ENCODE measurements around the gene AREG.

Gene AREG

GRCh38 chr4:74490736-74491135 lies 45.8 kb downstream of the AREG start:
- TF ChIP-seq, protein P1, sequence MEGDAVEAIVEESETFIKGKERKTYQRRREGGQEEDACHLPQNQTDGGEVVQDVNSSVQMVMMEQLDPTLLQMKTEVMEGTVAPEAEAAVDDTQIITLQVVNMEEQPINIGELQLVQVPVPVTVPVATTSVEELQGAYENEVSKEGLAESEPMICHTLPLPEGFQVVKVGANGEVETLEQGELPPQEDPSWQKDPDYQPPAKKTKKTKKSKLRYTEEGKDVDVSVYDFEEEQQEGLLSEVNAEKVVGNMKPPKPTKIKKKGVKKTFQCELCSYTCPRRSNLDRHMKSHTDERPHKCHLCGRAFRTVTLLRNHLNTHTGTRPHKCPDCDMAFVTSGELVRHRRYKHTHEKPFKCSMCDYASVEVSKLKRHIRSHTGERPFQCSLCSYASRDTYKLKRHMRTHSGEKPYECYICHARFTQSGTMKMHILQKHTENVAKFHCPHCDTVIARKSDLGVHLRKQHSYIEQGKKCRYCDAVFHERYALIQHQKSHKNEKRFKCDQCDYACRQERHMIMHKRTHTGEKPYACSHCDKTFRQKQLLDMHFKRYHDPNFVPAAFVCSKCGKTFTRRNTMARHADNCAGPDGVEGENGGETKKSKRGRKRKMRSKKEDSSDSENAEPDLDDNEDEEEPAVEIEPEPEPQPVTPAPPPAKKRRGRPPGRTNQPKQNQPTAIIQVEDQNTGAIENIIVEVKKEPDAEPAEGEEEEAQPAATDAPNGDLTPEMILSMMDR (IDR thresholded peaks at IDR 0.05; ENCODE audit: low read depth, low read length): no peak
- TF ChIP-seq MAX (IDR thresholded peaks at IDR 0.05; ENCODE audit: low read depth, low read length) (no peak), POLR2A (IDR thresholded peaks at IDR 0.05; ENCODE audit: extremely low read depth, insufficient read length) (no peak), MYC (IDR thresholded peaks at IDR 0.05; ENCODE audit: low read depth, low read length) (no peak)
- no peak for DNase-seq (ENCODE audit: low read depth)
- H3K4me3 ChIP-seq (ENCODE audit: low read depth, low read length): no peak overlapping the region

GRCh38 chr4:74499986-74500781 lies 55.2 kb downstream of the AREG start:
- peak; percentile 25 for DNase-seq (ENCODE audit: low read depth)
- H3K4me3 ChIP-seq (ENCODE audit: low read depth, low read length): no peak overlapping the region
- no peak for TF ChIP-seq POLR2A (IDR thresholded peaks at IDR 0.05; ENCODE audit: extremely low read depth, insufficient read length)

GRCh38 chr4:74501579-74501978 lies 56.6 kb downstream of the AREG start:
- no peak for TF ChIP-seq MAX (IDR thresholded peaks at IDR 0.05; ENCODE audit: low read depth, low read length)
- no peak for TF ChIP-seq MYC (IDR thresholded peaks at IDR 0.05; ENCODE audit: low read depth, low read length)

GRCh38 chr4:74503580-74503979 lies 58.6 kb downstream of the AREG start:
- no peak overlapping the region for H3K4me3 ChIP-seq (ENCODE audit: low read depth, low read length)
- DNase-seq (ENCODE audit: low read depth): peak; percentile 2
- TF ChIP-seq POLR2A (IDR thresholded peaks at IDR 0.05; ENCODE audit: extremely low read depth, insufficient read length) (no peak), MAX (IDR thresholded peaks at IDR 0.05; ENCODE audit: low read depth, low read length) (no peak), MYC (IDR thresholded peaks at IDR 0.05; ENCODE audit: low read depth, low read length) (no peak)
- TF ChIP-seq, protein P1 (IDR thresholded peaks at IDR 0.05; ENCODE audit: low read depth, low read length): no peak

More at GRCh38 chr4:74501579-74501978, 56.6 kb downstream of the AREG start:
- DNase-seq (ENCODE audit: low read depth): no peak
- no peak overlapping the region for H3K4me3 ChIP-seq (ENCODE audit: low read depth, low read length)

DNA sequence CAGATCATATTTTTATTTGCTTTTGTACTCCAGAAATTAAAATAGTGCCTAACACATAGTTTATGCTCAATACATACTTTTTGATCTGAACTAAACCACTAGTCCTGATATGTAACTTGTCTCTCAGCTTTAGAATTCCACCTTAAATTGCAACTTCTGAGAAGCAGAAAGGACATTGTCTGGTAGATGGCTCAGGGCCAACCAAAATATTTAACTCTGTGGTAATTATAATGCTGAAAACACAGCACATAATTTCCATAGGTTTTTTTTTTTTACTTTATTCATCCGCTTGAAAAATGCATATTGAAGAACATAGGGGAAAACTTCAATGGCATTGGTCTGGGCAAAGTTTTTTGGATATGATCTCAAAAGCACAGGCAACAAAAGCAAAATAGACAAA lies 59.3 kb downstream of the AREG start:
- no peak for DNase-seq (ENCODE audit: low read depth)
- H3K4me3 ChIP-seq (ENCODE audit: low read depth, low read length): no peak overlapping the region
- TF ChIP-seq, protein P1 (IDR thresholded peaks at IDR 0.05; ENCODE audit: low read depth, low read length): no peak
- no peak for TF ChIP-seq POLR2A (IDR thresholded peaks at IDR 0.05; ENCODE audit: extremely low read depth, insufficient read length)
- no peak for TF ChIP-seq MAX (IDR thresholded peaks at IDR 0.05; ENCODE audit: low read depth, low read length)
- no peak for TF ChIP-seq MYC (IDR thresholded peaks at IDR 0.05; ENCODE audit: low read depth, low read length)

All from NB4 (cell line).